Neuronal stem cell (in vitro differentiated cells): ENCODE measurements around the gene PADI6.

Source experiments
- DNase-seq: peaks from one replicate; pipeline ENCODE4 v3.0.0-alpha.2; 2013; ENCODE audit warnings: low spot score
- H2AFZ ChIP-seq: one replicate; pipeline ENCODE4 v1.6.1; 2013; ENCODE audit warnings: mild to moderate bottlenecking, low read length, inconsistent platforms
- H2AK5ac ChIP-seq: 2 replicates; pipeline ENCODE4 v1.6.1; 2013; ENCODE audit warnings: low read depth, mild to moderate bottlenecking, inconsistent platforms, low read length, moderate library complexity, mixed read lengths
- H2BK120ac ChIP-seq: 2 replicates; pipeline ENCODE4 v1.6.1; 2013; ENCODE audit warnings: low read depth, mild to moderate bottlenecking, inconsistent platforms, low read length, moderate library complexity, mixed read lengths
- H2BK12ac ChIP-seq: one replicate; pipeline ENCODE4 v1.6.1; 2013; ENCODE audit warnings: low read length, inconsistent platforms
- H2BK15ac ChIP-seq: 2 replicates; pipeline ENCODE4 v1.6.1; 2013; ENCODE audit warnings: mild to moderate bottlenecking, low read length, inconsistent platforms, mixed read lengths
- H2BK5ac ChIP-seq: one replicate; pipeline ENCODE4 v1.6.1; 2013; ENCODE audit warnings: inconsistent platforms, mild to moderate bottlenecking, low read length, moderate library complexity
- H3K14ac ChIP-seq: one replicate; pipeline ENCODE4 v1.6.1; 2013; ENCODE audit warnings: low read length, inconsistent platforms
- H3K18ac ChIP-seq: 2 replicates; pipeline ENCODE4 v1.6.1; 2013; ENCODE audit warnings: low read length, inconsistent platforms
- H3K23ac ChIP-seq: 2 replicates; pipeline ENCODE4 v1.6.1; 2013; ENCODE audit warnings: low read depth, mild to moderate bottlenecking, mixed read lengths, low read length, inconsistent platforms; ENCODE audit not compliant: poor library complexity
- H3K27ac ChIP-seq: replicated peaks from 3 replicates; pipeline ENCODE4 v1.5.1; 2013; ENCODE audit warnings: low read length, inconsistent platforms
- H3K27me3 ChIP-seq, 3 experiments: 2 replicates each; pipeline ENCODE4 v1.6.1; 2013; ENCODE audit warnings: low read length in 3 of 3, mild to moderate bottlenecking in 2 of 3, inconsistent platforms in 1 of 3, low read depth in 1 of 3, mixed read lengths in 1 of 3, moderate library complexity in 1 of 3; ENCODE audit not compliant: control insufficient read depth in 3 of 3, insufficient read depth in 3 of 3
- H3K36me3 ChIP-seq, 2 donors: replicated peaks in 1 of 2; 2 replicates each; pipeline ENCODE4 v1.6.1; 2013; ENCODE audit warnings: low read length in 2 of 2; ENCODE audit not compliant: control insufficient read depth in 2 of 2, insufficient read depth in 2 of 2
- H3K4ac ChIP-seq: 2 replicates; pipeline ENCODE4 v1.6.1; 2013; ENCODE audit warnings: inconsistent platforms, mild to moderate bottlenecking, low read length, moderate library complexity
- H3K4me1 ChIP-seq, 2 donors: 1 replicate in 1 of 2; 2 replicates in 1 of 2; pipeline ENCODE4 v1.6.1; 2013; ENCODE audit warnings: low read length in 2 of 2, low read depth in 1 of 2; ENCODE audit not compliant: control insufficient read depth in 2 of 2, insufficient read depth in 1 of 2
- H3K4me2 ChIP-seq: one replicate; pipeline ENCODE4 v1.6.1; 2013; ENCODE audit warnings: mild to moderate bottlenecking, low read length, inconsistent platforms; ENCODE audit not compliant: insufficient read depth, poor library complexity, severe bottlenecking
- H3K4me3 ChIP-seq, 2 donors: 2 replicates each; pipeline ENCODE4 v1.5.1; 2013; ENCODE audit warnings: low read length in 2 of 2, mild to moderate bottlenecking in 2 of 2, inconsistent platforms in 1 of 2, moderate library complexity in 1 of 2
- H3K79me1 ChIP-seq: one replicate; pipeline ENCODE4 v1.6.1; 2013; ENCODE audit warnings: low read depth, mild to moderate bottlenecking, inconsistent platforms, low read length, moderate library complexity
- H3K9ac ChIP-seq: one replicate; pipeline ENCODE4 v1.6.1; 2013; ENCODE audit warnings: mild to moderate bottlenecking, low read depth, low read length, inconsistent platforms; ENCODE audit not compliant: poor library complexity
- H3K9me3 ChIP-seq, 2 donors: replicated peaks in 1 of 2; 2 replicates each; pipeline versions ENCODE3 to v1.6.1; 2013; ENCODE audit warnings: low read length in 2 of 2, mild to moderate bottlenecking in 2 of 2, inconsistent platforms in 1 of 2, low read depth in 1 of 2, mixed read lengths in 1 of 2, moderate library complexity in 1 of 2; ENCODE audit not compliant: control insufficient read depth in 2 of 2, insufficient read depth in 1 of 2
- H4K8ac ChIP-seq: one replicate; pipeline ENCODE4 v1.6.1; 2013; ENCODE audit warnings: low read depth, mild to moderate bottlenecking, inconsistent platforms, low read length, moderate library complexity
- H4K91ac ChIP-seq: one replicate; pipeline ENCODE4 v1.6.1; 2013; ENCODE audit warnings: low read length, low read depth, mild to moderate bottlenecking, inconsistent platforms; ENCODE audit not compliant: poor library complexity
- WGBS, 2 donors: extraction: QIAGEN DNeasy Blood & Tissue Kit; methylation state at CpG; one replicate each; pipeline ENCODE4 v1.1.7; 2013; ENCODE audit warnings: missing lambda C conversion rate in 2 of 2, mixed read lengths in 1 of 2; ENCODE audit not compliant: insufficient read length in 2 of 2, insufficient replicate concordance in 1 of 2; ENCODE audit errors: extremely low coverage in 2 of 2; 5-methylcytosine and 5-hydroxymethylcytosine counted together

PADI6 gene

GRCh38 chr1:17377325-17377953 lies 5.4 kb downstream of the PADI6 start:
- peaks cover 0 to 51% (median 0%) of the 10 kb centered on the region in 3 experiments for H3K27me3 ChIP-seq
- peak overlapping the region in 1 of 2 donors; percentile 9 for H3K4me3 ChIP-seq
- no peaks in the 10 kb centered on the region for H3K9me3 ChIP-seq
- H3K9ac ChIP-seq = no peak overlapping the region
- no peak overlapping the region for H3K18ac ChIP-seq
- no peak overlapping the region for H2AK5ac ChIP-seq
- no peak overlapping the region for H4K8ac ChIP-seq
- no peak overlapping the region for H3K14ac ChIP-seq
- H3K27ac ChIP-seq = no peak overlapping the region
- no peak for DNase-seq
- no peak overlapping the region for H2AFZ ChIP-seq
- no peak overlapping the region for H2BK5ac ChIP-seq
- no peak overlapping the region for H3K4ac ChIP-seq
- H2BK120ac ChIP-seq = no peak overlapping the region
- no peak overlapping the region for H3K23ac ChIP-seq
- H3K4me1 ChIP-seq = no peaks in the 10 kb centered on the region
- WGBS, 2 donors = no CpG with 5 or more reads among the region's 16 CpGs
- H2BK12ac ChIP-seq = no peak overlapping the region
- H2BK15ac ChIP-seq = no peak overlapping the region
- no peaks in the 10 kb centered on the region for H3K36me3 ChIP-seq
- no peaks in the 10 kb centered on the region for H3K79me1 ChIP-seq
- no peak overlapping the region for H4K91ac ChIP-seq
- no peak overlapping the region for H3K4me2 ChIP-seq

GRCh38 chr1:17381161-17381560 lies 9.2 kb downstream of the PADI6 start:
- WGBS, 2 donors = no CpG with 5 or more reads among the region's 2 CpGs
- Histone ChIP-seq H3K4me1 (no peaks in the 10 kb centered on the region), H2BK5ac (no peak overlapping the region), H3K23ac (no peak overlapping the region), H3K36me3 (no peaks in the 10 kb centered on the region), H3K9me3 (no peaks in the 10 kb centered on the region), H3K14ac (no peak overlapping the region), H2AK5ac (peak overlapping the region; percentile 14), H4K91ac (no peak overlapping the region), H3K79me1 (no peaks in the 10 kb centered on the region), H2BK120ac (no peak overlapping the region), H3K4ac (no peak overlapping the region), H3K27ac (no peak overlapping the region), H4K8ac (no peak overlapping the region), H3K18ac (no peak overlapping the region), H2BK15ac (no peak overlapping the region), H2AFZ (no peak overlapping the region), H3K4me2 (no peak overlapping the region), H3K4me3 (no peak overlapping the region), H2BK12ac (no peak overlapping the region), H3K27me3 (peaks cover 0 to 70% (median 0%) of the 10 kb centered on the region in 3 experiments), H3K9ac (no peak overlapping the region)
- DNase-seq = no peak

- H2BK120ac ChIP-seq = no peak overlapping the region
- H3K18ac ChIP-seq = no peak overlapping the region
- no peak overlapping the region for H4K8ac ChIP-seq
- H3K4me1 ChIP-seq = no peaks in the 10 kb centered on the region
- H3K79me1 ChIP-seq = no peaks in the 10 kb centered on the region
- no peak overlapping the region for H2AFZ ChIP-seq
- DNase-seq = no peak
- no peak overlapping the region for H3K23ac ChIP-seq
- no peak overlapping the region for H3K9ac ChIP-seq
- H3K9me3 ChIP-seq = no peaks in the 10 kb centered on the region
- no peak overlapping the region for H3K14ac ChIP-seq
- H3K4me3 ChIP-seq = no peak overlapping the region
- no peak overlapping the region for H3K4me2 ChIP-seq
- H2BK12ac ChIP-seq = no peak overlapping the region
- no CpG with 5 or more reads among the region's 10 CpGs for WGBS, 2 donors
- no peak overlapping the region for H2BK5ac ChIP-seq
- H3K4ac ChIP-seq = no peak overlapping the region
- no peaks in the 10 kb centered on the region for H3K36me3 ChIP-seq
- peaks cover 0 to 37% (median 0%) of the 10 kb centered on the region in 3 experiments for H3K27me3 ChIP-seq
- no peak overlapping the region for H2AK5ac ChIP-seq
- H3K27ac ChIP-seq = no peak overlapping the region
- no peak overlapping the region for H4K91ac ChIP-seq
- H2BK15ac ChIP-seq = no peak overlapping the region
Observed at GRCh38 chr1:17392199-17392740, 20.3 kb downstream of the PADI6 start.

DNA sequence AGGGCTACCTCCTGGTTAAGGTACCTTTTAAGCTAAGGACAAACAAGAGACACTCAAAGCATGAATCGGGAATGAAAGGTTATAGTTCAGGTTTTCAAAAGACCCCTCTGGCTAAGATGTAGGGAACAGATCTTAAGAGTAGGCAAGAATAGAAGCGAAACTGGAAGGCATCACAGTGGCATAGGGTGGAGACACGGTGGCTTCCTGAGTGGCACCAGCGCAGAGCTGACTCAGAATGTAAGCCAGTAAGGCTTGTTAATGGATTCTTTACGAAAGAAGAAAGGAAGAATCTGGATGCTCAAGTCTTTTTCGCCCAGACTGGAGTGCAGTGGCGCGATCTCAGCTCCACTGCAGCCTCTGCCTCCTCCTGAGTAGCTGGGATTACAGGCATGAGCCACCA lies 21.2 kb downstream of the PADI6 start:
- DNase-seq = no peak
- Histone ChIP-seq H3K27me3 (peaks cover 0 to 41% (median 0%) of the 10 kb centered on the region in 3 experiments), H3K4me1 (no peaks in the 10 kb centered on the region), H3K4me2 (no peak overlapping the region), H3K23ac (no peak overlapping the region), H3K14ac (no peak overlapping the region), H3K9me3 (no peaks in the 10 kb centered on the region), H3K27ac (no peak overlapping the region), H3K4ac (no peak overlapping the region), H3K18ac (no peak overlapping the region), H2BK120ac (no peak overlapping the region), H2BK15ac (no peak overlapping the region), H3K4me3 (no peak overlapping the region), H2BK12ac (no peak overlapping the region), H4K91ac (no peak overlapping the region), H3K36me3 (no peaks in the 10 kb centered on the region), H2AFZ (no peak overlapping the region), H2BK5ac (no peak overlapping the region), H3K9ac (no peak overlapping the region), H2AK5ac (no peak overlapping the region), H3K79me1 (no peaks in the 10 kb centered on the region), H4K8ac (no peak overlapping the region)
- WGBS, 2 donors = no CpG with 5 or more reads among the region's 8 CpGs
